ENCODE data around the gene NOC2L.
"Not testable (repeated sequence)": the region's sequence is repeated elsewhere in the genome, so short reads cannot be mapped to it uniquely, and the experiment has no call there.

The NOC2L gene

GRCh38 chr1:960363-961131 lies 1.5 kb upstream of the NOC2L start, which contains the start of gene KLHL17:
Gene KLHL17 (plus strand): TSS chr1:960584. CDS start chr1:960694, 110 bp downstream.
- DNase-seq, result peak; percentile 75

- no peak for DNase-seq
Measured at GRCh38 chr1:959731-960362, 791 bp upstream of the NOC2L start.

- DNase-seq, result no peak
Measured at GRCh38 chr1:956636-957035, 2.4 kb downstream of the NOC2L start.

- no peak for DNase-seq
Measured at GRCh38 chr1:955474-955873, 3.6 kb downstream of the NOC2L start.

- no peak for DNase-seq
Measured at GRCh38 chr1:954927-955326, 4.1 kb downstream of the NOC2L start.

- DNase-seq, result no peak
Measured at GRCh38 chr1:953524-954320, 5.3 kb downstream of the NOC2L start.

- DNase-seq, result no peak
Measured at GRCh38 chr1:952603-953002, 6.5 kb downstream of the NOC2L start.

- DNase-seq, result no peak
Measured at GRCh38 chr1:952201-952600, 6.9 kb downstream of the NOC2L start.

- DNase-seq, result no peak
Measured at GRCh38 chr1:951364-951763, 7.7 kb downstream of the NOC2L start.

- DNase-seq, result no peak
Measured at GRCh38 chr1:950881-951280, 8.2 kb downstream of the NOC2L start.

GRCh38 chr1:950268-950667 lies 8.8 kb downstream of the NOC2L start:
- no peak for DNase-seq

GRCh38 chr1:947958-948357 lies 11.1 kb downstream of the NOC2L start:
- DNase-seq, result no peak

GRCh38 chr1:946811-947210 lies 12.2 kb downstream of the NOC2L start:
- not testable (repeated sequence) for DNase-seq

- DNase-seq, result no peak
Measured at GRCh38 chr1:945688-946556, 13.1 kb downstream of the NOC2L start.

- peak; percentile 46 for DNase-seq
Measured at GRCh38 chr1:944341-945325, 14.4 kb downstream of the NOC2L start.

GRCh38 chr1:943545-944340 lies 15.3 kb downstream of the NOC2L start:
- no peak for DNase-seq

- DNase-seq, result no peak
Measured at GRCh38 chr1:942864-943533, 16.1 kb downstream of the NOC2L start.

GRCh38 chr1:942411-942821 lies 16.6 kb downstream of the NOC2L start:
- DNase-seq, result peak; percentile 36

GRCh38 chr1:941588-942383 lies 17.3 kb downstream of the NOC2L start:
- peak; percentile 83 for DNase-seq
